Mucosa of stomach (tissue), 1 donor: ENCODE measurements around the gene RGPD8.
"Not testable (repeated sequence)": the region's sequence is repeated elsewhere in the genome, so short reads cannot be mapped to it uniquely, and the experiment has no call there.

Source experiments
- H3K27me3 ChIP-seq: one replicate; pipeline ENCODE4 v1.7.0; 2013; ENCODE audit warnings: mild to moderate bottlenecking, low read length; ENCODE audit not compliant: control insufficient read depth, insufficient read depth
- H3K36me3 ChIP-seq: one replicate; pipeline ENCODE4 v1.7.0; 2013; ENCODE audit warnings: low read length; ENCODE audit not compliant: control insufficient read depth, insufficient read depth
- H3K4me1 ChIP-seq: one replicate; pipeline ENCODE4 v1.7.0; 2013; ENCODE audit warnings: mild to moderate bottlenecking, low read length; ENCODE audit not compliant: control insufficient read depth, insufficient read depth
- H3K4me3 ChIP-seq: one replicate; pipeline ENCODE4 v1.7.0; 2013; ENCODE audit warnings: low read length
- H3K9ac ChIP-seq: one replicate; pipeline ENCODE4 v1.7.0; 2013; ENCODE audit warnings: mild to moderate bottlenecking, low read length, moderate library complexity
- H3K9me3 ChIP-seq: one replicate; pipeline ENCODE4 v1.7.0; 2013; ENCODE audit warnings: mild to moderate bottlenecking, low read length, moderate library complexity; ENCODE audit not compliant: control insufficient read depth
- donor health status: Pancreatic carcinoma.

Gene RGPD8

GRCh38 chr2:112432735-112433479 is 538 bp downstream of the RGPD8 start:
- peak overlapping the region; percentile 53 for H3K9ac ChIP-seq
- not testable (repeated sequence) for H3K36me3 ChIP-seq, H3K9me3 ChIP-seq, H3K4me1 ChIP-seq, H3K4me3 ChIP-seq, H3K27me3 ChIP-seq

GRCh38 chr2:112432390-112432734 is 1.1 kb downstream of the RGPD8 start:
- H3K9ac ChIP-seq = peak overlapping the region; percentile 53
- H3K4me1 ChIP-seq, H3K4me3 ChIP-seq: not testable (repeated sequence)

GRCh38 chr2:112431587-112432295 is 1.7 kb downstream of the RGPD8 start:
- H3K36me3 ChIP-seq, H3K4me1 ChIP-seq, H3K9me3 ChIP-seq, H3K4me3 ChIP-seq, H3K27me3 ChIP-seq, H3K9ac ChIP-seq: not testable (repeated sequence)

More at GRCh38 chr2:112432390-112432734, 1.1 kb downstream of the RGPD8 start:
- not testable (repeated sequence) for H3K36me3 ChIP-seq, H3K9me3 ChIP-seq, H3K27me3 ChIP-seq

GRCh38 chr2:112424553-112424952 is 8.9 kb downstream of the RGPD8 start:
- H3K9me3 ChIP-seq, H3K9ac ChIP-seq, H3K4me3 ChIP-seq, H3K36me3 ChIP-seq, H3K27me3 ChIP-seq, H3K4me1 ChIP-seq: not testable (repeated sequence)

- H3K27me3 ChIP-seq, H3K4me3 ChIP-seq, H3K36me3 ChIP-seq, H3K4me1 ChIP-seq, H3K9me3 ChIP-seq, H3K9ac ChIP-seq: not testable (repeated sequence)
Observed at GRCh38 chr2:112416860-112417259, 16.6 kb downstream of the RGPD8 start.

- not testable (repeated sequence) for H3K4me1 ChIP-seq, H3K27me3 ChIP-seq, H3K9ac ChIP-seq, H3K9me3 ChIP-seq, H3K36me3 ChIP-seq, H3K4me3 ChIP-seq
Observed at GRCh38 chr2:112360055-112360454, 73.4 kb downstream of the RGPD8 start.

GRCh38 chr2:112354335-112354734 is 79.1 kb downstream of the RGPD8 start:
- not testable (repeated sequence) for H3K4me1 ChIP-seq, H3K4me3 ChIP-seq, H3K27me3 ChIP-seq, H3K9me3 ChIP-seq, H3K9ac ChIP-seq, H3K36me3 ChIP-seq

- not testable (repeated sequence) for H3K4me3 ChIP-seq, H3K27me3 ChIP-seq, H3K9ac ChIP-seq, H3K9me3 ChIP-seq, H3K36me3 ChIP-seq, H3K4me1 ChIP-seq
Observed at GRCh38 chr2:112352809-112353603, 80.4 kb downstream of the RGPD8 start.

- not testable (repeated sequence) for H3K4me1 ChIP-seq, H3K9ac ChIP-seq, H3K4me3 ChIP-seq, H3K27me3 ChIP-seq, H3K9me3 ChIP-seq, H3K36me3 ChIP-seq
Observed at GRCh38 chr2:112352292-112352691, 81.2 kb downstream of the RGPD8 start.

- H3K9ac ChIP-seq = no peak overlapping the region
- H3K4me1 ChIP-seq = no peaks in the 10 kb centered on the region
- no peaks in the 10 kb centered on the region for H3K9me3 ChIP-seq
- H3K27me3 ChIP-seq = peaks cover 5% of the 10 kb centered on the region
- H3K4me3 ChIP-seq = no peak overlapping the region
- no peaks in the 10 kb centered on the region for H3K36me3 ChIP-seq
Observed at GRCh38 chr2:112345030-112346027, 88.1 kb downstream of the RGPD8 start.

- no peaks in the 10 kb centered on the region for H3K9me3 ChIP-seq
- H3K4me3 ChIP-seq = no peak overlapping the region
- peaks cover 5% of the 10 kb centered on the region for H3K27me3 ChIP-seq
- peaks cover 5% of the 10 kb centered on the region for H3K4me1 ChIP-seq
- no peaks in the 10 kb centered on the region for H3K36me3 ChIP-seq
- no peak overlapping the region for H3K9ac ChIP-seq
Observed at GRCh38 chr2:112343827-112344585, 89.4 kb downstream of the RGPD8 start.
